ENCODE results near the gene MROH2A.

The MROH2A gene

DNA sequence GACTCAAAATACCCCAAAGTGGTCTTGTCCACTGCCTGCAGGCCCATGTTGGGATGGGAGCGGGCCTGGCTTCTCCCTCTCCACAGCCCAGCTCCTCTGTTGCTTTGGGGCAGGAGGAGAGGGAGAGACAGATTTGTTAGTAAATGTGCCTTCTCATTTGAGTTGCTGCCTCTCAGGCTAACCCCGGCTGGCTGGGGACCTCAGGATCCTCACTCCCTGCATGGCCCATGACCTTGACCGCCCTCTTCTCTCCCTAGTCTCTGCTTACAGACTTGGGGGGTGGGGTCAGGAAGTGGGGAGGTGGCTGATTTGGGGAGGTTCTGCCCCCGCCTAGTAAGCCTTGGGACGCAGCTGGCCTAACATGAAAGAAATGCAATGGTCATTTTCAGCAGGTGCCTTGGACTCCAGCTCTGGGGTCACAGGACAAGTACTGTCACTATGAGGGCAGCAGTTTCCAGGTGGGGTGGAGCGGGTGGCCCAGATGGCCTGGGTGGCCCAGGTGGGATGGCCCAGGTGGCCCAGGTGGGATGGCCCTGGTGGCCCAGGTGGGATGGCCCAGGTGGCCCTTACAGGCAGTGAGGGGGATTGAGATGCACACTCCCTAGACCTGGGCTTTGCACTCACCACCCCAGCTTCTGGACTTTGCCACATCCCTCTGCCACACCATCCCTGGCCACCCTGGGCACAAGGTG, 52.1 kb downstream of the MROH2A start:
- no peak for DNase-seq (ENCODE audit: low read depth)
- no peak overlapping the region for H3K4me3 ChIP-seq (ENCODE audit: low read depth, low read length)

DNA sequence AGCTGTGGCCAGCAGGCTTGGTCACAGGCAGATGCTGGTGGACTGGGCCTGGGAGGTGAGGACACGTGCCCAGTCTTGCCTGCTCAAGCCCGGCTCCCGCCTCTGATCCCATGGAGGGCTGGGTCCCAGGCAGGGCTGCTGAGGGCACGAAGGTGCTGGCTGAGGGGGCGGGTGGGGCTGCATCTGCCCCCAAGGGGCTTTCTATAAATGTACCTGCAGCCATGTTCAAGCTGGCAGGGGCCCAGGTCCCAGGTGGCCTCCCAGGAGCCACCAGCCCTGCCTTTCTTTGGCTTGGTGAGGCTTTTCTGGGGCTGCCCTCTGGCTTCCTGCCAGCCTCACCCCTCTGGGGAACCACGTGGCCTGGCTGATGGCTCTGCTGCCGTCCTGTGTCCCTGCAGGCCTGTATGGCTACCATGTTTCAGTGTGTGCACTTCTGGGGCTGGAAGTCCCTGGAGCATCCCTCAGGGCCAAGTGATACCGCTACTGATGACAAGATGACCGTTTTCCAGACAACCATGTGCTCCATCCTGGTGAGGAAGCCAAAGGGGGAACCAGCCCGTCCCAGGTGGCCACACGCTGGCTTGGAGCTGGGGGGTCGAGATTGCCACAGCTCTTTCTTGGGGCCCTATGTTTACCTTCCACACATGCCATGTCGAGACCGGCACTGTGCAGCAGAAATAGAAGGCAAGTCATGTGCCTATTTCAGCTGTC, 53.0 kb downstream of the MROH2A start:
- no peak overlapping the region for H3K4me3 ChIP-seq (ENCODE audit: low read depth, low read length)
- no peak for DNase-seq (ENCODE audit: low read depth)

DNA sequence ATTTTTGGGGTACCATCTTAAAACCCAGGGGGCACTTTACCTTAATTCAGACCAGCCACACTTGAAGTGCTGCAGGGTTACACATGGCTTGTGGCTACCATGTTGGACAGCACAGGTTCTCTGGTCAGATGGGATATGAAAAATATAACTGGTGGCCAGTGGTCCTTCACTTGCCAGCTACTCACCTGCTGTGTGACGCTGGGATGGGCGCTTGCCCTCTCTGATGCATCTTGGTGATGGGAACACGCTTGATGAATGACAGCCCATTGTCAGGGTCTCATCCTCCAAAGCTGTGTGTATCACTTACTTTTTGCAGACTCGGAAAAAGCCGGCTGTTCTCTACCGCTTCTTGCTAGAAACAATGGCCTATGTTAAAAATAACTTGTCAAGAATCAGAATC, 53.7 kb downstream of the MROH2A start:
- no peak overlapping the region for H3K4me3 ChIP-seq (ENCODE audit: low read depth, low read length)

DNA sequence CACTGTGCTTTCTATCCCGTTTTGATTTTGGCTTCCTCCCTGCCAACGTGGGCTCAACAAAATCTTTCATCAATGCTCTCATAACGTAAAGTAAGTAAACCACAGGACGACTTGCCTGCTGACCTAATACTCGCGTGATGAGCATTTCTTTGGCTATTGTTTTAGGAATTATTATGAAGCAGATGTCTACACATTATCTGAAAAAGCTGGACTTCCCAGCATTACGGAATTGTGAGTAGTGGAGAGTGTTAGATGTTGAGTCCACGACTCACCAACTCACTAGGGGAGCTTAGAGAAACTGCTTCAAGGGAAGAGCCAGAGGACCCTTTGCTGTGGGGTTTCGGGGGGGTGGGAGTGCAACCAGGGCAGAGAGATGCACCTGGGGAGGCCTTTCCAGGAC, 54.3 kb downstream of the MROH2A start:
- no peak overlapping the region for H3K4me3 ChIP-seq (ENCODE audit: low read depth, low read length)
- DNase-seq (ENCODE audit: low read depth), result no peak

More for the DNA sequence above, 53.7 kb downstream of the MROH2A start:
- no peak for DNase-seq (ENCODE audit: low read depth)

DNA sequence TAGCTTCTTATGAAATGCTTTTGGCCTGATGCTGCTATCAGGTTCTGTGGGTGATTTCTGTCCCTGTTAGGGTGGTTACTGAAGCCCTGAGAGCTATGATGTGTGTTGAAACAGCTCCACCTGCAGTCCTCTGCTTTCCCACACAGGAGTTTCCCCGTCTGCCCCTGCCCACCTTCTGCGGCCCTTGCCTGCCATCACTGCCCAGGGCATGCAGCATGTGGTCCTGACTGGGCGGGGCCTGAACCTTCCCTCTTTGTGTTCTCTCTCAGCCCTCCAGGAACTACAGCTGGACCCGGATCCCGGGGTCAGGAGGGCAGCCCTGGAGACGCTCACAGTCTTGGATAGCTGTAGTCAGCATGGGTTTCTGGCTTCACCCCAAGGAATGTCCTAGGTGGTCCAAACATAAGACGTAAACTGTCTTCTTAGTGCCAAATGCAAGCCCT, 54.8 kb downstream of the MROH2A start:
- no peak overlapping the region for H3K4me3 ChIP-seq (ENCODE audit: low read depth, low read length)
- DNase-seq (ENCODE audit: low read depth), result no peak

DNA sequence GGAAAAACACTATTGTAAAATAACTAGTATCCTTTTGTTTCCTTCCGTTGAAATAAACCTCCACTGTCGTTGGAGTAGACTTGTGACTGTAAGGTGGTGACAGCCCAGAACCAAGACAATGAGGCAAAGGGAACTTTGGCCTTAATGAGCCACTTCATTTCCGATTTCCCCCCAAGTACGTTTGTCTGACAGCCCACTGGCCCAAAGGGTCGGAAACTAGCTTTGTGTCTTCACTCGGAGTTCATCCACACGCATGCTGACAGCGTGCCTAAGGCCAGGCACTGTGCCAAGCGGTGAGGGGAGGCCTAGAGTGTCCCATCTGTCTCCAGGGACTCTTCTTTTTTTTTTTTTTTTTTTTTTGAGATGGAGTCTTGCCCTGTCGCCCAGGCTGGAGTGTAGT, 55.2 kb downstream of the MROH2A start:
- DNase-seq (ENCODE audit: low read depth), result no peak

DNA sequence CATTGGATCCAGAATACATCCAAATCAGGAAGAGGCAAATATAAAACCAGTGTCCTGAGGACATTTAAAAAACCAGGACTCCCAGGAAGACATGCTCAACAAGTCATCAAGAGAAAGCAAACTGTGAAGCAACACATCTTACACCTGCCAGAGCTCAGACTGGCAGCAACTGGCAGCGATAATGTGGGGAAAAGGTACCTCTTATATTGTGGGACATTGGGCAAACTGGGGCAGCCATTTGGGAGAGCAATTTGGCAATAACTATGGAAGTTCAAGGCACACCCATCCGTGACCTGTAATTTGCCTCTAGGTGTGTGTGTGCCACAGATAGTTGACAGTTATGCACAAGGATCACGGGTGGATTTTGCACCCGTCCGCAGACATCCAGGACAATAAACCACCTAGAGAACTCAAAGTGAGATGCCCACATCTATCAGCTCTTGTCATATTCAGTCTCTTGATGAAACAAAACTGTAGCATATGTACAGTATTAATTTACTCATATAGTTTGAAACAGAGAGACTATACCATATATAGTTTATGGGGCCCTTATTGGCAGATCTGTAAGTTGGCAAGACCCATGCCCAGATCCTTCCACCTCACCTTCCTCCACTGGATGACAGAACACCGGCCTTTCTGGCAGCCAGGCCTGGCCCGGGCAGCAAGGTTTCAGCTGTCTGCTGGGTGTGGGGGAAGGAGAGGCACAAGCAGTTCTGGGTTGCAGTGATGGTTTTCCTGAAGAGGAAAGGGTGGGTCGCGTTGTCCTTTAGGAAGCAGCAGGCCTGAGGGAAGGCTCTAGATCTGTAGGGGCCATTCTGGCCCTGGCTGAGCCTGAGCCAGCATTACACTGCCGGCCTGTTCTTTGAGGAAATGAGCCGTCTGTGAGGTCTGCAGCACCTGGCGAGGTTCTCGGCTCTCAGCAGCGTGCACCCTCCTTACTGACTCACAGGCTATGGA, 57.4 kb downstream of the MROH2A start:
- H3K4me3 ChIP-seq (ENCODE audit: low read depth, low read length), result no peak overlapping the region
- DNase-seq (ENCODE audit: low read depth), result no peak

More for the DNA sequence above, 55.2 kb downstream of the MROH2A start:
- H3K4me3 ChIP-seq (ENCODE audit: low read depth, low read length), result no peak overlapping the region

DNA sequence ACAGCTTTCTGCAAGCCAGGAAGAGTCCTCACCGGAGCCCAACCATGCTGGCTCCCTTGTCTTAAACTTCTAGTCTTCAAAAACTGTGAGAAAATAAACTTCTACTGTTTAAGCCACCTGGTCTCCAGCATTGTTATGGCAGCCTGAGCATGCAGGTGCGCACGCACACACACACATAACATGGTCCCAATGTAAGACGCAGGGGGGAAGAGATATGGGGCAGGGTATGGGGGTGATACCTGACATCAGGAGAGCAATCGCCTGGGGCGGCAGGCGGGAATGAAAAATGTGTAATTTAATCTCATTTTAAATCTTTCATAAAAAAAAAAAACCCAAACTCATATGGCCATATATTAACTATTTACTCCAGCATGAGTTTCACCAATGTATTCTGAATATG, 58.2 kb downstream of the MROH2A start:
- DNase-seq (ENCODE audit: low read depth), result no peak
- H3K4me3 ChIP-seq (ENCODE audit: low read depth, low read length), result no peak overlapping the region

DNA sequence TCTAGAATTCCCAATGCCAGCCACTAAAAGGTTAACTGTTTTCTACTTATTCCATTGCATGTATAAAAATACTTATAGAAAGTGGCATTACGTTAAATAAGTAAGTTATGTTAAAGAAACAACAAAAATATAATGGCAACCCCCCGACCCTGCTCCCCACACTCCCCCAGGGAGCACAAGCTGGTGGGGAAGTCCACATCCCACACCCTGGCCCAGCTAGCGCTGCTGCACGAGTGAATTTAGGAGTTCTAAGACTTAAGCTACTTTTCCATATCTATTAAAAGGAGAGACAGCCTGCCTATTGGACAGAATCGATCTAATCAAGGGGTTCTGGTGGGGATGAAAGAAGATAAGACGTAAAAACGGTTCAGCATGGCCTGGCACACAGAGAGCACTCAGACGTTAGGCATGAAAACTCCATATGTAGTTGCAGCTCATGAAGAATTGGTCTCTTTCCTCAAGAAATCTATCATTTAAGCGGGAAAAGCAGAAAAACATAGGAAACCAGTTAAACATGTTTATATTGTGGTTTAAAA, 59.6 kb downstream of the MROH2A start:
- no peak for DNase-seq (ENCODE audit: low read depth)
- H3K4me3 ChIP-seq (ENCODE audit: low read depth, low read length), result no peak overlapping the region

DNA sequence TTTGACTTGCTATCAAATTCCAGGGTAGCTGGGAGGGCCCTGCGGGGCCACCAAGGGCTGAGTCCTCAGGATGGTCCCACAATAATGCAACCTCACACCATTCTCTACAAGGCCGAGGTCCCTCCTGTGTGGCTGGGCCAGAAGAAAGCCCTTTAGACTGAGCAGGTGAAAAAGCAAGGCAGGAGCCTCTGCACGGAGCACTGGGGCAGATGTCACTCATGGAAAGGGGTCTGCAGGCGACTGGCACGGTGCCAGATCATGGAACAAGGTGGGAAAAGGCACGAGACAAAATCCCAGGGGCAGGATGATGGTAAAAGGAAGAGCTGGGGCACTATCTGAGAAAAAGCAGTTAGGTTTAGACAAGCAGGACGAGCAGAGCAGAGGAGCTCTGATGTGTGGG, 60.1 kb downstream of the MROH2A start:
- DNase-seq (ENCODE audit: low read depth), result no peak
- H3K4me3 ChIP-seq (ENCODE audit: low read depth, low read length), result no peak overlapping the region

DNA sequence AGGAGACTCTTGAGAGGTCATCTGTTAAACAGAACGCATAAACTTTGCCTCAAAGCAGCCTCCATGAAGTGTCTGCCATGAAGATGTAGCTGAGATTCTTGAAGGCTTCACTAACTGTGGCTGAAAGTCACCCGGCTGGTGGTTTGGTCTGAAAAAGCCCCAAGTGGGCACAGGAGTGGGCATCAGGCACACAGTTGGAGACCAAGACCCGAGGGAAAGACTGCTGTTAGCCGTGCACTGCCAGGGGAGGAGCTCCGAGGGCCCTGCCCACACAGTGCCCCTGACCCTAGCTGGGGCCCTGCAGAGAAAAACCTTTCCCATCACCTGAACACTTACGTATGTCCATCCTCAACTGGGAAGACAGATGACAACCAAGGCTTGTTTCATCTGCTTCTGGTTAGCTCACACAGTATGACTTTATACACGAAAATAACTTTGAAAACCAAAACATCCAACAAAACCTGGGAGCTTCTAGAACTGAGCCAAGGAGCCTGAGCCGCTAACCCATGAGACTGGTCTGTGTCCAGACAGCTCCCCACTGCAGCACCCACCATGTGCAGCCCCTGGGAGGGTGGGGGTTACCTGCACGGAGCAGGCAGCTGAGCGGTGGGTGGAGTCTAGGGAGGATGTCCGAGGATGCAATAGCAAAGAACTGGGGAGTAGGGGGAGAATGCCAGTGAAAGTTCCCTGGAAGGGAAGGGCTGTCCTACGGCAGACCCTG, 60.8 kb downstream of the MROH2A start:
- no peak overlapping the region for H3K4me3 ChIP-seq (ENCODE audit: low read depth, low read length)
- no peak for DNase-seq (ENCODE audit: low read depth)

DNA sequence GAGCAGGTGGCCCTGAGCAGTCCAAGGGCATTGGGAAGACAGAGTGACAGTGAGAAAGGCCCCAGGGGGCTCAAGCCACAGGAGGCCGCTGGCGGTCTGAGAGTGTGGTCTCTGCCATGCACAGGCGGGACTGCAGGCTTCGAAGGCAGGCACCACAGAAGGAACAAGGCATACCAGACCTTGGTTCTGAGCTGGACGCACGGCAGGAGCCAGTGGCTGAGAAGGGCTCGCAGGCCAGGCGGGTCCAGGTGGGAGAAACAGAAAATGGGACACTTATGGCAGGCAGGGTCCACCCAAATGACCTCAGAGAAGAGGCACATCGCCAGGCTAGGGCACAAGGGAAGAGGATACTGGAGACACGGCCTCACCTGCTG, 61.3 kb downstream of the MROH2A start:
- no peak for DNase-seq (ENCODE audit: low read depth)
- no peak overlapping the region for H3K4me3 ChIP-seq (ENCODE audit: low read depth, low read length)

DNA sequence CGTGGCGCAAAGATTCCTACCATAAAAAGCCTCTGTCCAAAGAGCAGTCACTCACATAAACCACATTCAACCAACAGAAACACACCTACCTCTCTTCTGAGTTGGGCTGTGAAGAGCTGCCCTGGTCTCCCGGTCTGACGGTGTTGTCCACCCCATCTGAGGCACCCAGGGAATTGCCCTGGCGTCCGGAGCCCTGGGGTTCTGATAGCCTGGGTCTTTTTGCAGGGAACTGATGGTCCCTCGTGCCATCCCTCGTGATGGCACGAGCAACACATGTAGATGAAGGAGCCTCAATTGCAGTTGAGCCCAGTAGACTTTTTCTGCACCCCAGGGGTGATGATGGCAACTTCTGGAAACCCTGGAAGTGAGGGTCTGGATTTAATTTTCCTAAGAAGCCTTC, 62.4 kb downstream of the MROH2A start:
- no peak overlapping the region for H3K4me3 ChIP-seq (ENCODE audit: low read depth, low read length)
- no peak for DNase-seq (ENCODE audit: low read depth)

DNA sequence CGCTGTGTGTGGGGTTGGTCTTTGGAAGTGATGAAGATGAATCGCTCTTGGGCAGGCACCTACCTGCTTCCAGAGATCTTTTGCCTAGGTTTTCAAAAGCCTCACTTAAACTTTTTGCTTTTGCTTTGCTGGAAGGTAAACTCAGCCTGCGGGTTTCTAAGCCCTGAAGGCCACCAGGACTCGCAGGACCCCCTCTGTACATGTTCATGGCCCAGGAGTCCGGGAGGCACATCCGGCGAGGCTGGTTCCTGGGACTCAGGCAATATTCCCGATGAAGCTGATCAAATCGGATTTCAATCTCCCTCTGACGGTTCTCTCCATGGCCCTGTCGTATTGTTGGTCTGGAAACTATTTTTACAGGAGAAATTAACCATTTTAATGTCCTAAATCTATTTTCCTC, 63.1 kb downstream of the MROH2A start:
- DNase-seq (ENCODE audit: low read depth), result no peak
- no peak overlapping the region for H3K4me3 ChIP-seq (ENCODE audit: low read depth, low read length)

DNA sequence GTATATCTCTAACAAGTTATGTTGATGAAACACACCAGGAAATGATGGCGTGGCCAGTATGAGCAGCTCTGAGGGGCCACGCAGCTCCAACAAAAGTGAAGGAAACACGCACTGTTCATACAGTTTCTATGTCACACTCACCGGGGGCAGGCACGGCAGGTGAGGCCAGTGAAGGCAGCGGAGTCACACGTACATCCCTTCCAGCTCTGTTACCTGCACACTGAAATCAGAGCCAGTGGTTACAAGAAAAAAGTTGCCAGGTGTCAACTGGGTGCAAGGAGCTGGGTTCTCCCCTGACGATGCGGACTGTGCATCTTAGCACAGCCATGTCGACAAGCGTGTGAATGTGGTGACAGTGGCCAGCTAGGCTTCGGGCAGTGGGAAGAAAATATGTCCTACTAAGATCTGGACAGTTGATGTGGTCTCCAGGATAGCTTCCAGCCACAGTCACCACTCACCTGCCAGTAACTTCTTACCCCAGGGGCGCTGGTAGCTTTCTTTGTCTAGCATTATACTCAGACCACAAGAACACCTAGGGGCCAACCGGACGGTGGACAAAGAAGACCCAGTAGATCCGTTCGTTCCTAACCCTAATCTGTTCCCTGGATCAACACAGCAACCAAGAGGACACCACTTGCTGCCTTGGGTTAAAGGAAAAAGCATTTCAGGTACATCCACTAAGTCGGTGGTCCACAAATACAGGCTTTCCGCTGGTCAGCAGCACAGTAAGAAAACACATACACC, 66.1 kb downstream of the MROH2A start:
- DNase-seq (ENCODE audit: low read depth), result no peak
- H3K4me3 ChIP-seq (ENCODE audit: low read depth, low read length), result no peak overlapping the region

DNA sequence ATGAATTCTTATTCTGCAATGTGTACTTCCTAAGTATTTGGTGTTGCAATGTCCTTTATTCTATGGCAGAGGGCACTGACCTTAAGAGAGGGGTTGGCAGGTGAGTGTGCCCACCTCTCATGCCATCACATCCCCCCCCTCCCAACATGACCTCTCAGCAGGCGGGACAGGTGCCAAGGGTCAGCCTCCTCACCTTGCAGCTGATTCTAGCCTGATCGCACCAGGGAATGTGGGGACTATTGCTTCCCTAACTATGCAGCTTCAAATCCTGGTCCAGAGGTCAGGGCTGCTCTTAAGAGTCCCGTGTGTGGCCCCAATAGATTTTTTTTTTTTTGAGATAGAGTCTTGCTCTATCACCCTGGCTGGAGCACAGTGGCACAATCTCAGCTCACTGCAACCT, 66.7 kb downstream of the MROH2A start:
- no peak for DNase-seq (ENCODE audit: low read depth)
- no peak overlapping the region for H3K4me3 ChIP-seq (ENCODE audit: low read depth, low read length)

DNA sequence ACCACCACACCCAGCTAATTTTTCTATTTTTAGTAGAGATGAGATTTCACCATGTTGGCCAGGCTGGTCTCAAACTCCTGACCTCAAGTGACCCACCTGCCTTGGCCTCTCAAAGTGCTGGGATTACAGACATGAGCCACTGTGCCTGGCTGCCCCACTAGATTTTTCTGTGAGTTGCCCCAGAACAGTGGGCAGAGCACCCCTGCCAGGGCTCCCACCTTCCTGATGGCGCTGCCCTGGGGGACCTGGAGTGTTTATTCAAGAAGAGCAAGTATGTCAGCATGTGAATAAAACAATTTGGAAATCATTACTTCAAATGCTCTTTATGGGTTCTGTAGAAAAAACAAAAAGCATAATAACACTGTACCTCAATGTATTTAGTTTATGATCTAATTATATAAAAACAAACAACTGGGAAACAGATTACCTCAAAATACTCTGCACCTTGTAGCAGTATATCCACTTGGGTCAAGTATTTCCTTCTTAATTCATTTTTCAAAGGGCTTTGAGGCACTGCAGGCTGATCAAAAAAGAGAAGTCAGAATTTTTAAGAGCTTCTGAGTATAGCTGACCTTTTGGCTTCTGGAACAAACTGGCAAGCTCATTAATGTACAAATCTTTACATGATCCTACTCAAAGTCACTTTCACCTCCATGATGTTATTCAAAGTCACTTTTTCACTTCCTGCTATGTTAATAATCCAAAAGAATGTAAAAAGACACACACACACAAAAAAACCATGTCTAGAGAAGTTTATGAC, 67.4 kb downstream of the MROH2A start:
- no peak for DNase-seq (ENCODE audit: low read depth)
- no peak overlapping the region for H3K4me3 ChIP-seq (ENCODE audit: low read depth, low read length)

Data from skeletal muscle cell (primary cell).